HG02588 (cell line): ENCODE results near the gene NMNAT2.
A peak's percentile ranks its signal among the peaks of the same experiment; 100 is the strongest.

Experiments used
- ATAC-seq: cut with Tn5 transposase; IDR thresholded peaks from one replicate; pipeline ENCODE4 v1.9.1; 2021; ENCODE audit warnings: mild to moderate bottlenecking, moderate library complexity; ENCODE audit not compliant: unreplicated experiment

Gene NMNAT2

DNA sequence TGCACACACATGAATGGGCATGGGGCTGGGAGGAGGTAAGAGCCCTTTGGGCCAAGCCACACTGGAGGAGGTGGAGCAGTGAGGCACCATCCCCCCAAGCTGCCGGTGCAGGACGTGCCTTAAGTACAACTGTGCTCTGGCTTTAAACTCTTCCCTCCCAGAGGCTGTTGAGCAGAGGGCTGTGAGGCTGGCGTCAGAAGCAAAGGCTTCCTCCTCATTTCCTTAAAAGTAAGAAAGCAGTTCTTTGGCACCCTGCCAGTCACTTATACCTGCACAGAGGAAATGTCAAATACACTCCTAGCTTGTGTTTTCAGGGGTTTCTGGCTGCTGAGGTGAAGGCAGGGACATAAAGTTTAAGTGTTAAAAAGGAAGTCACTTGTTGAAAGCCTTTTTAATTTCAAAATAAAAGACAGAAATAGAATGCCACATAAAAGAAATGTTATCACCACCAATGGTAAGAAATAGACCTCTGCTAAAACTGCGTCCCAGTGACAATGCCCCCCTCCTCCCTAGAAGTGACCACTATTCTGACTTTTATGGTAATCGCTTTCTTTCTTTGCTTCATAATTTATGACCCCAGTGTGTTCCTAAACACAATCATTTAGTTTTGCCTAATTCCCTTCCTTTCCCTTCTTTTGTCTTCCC, 199.1 kb downstream of the NMNAT2 start:
- no peak for ATAC-seq

- ATAC-seq = no peak
Measured at GRCh38 chr1:183218027-183218618, 200.1 kb downstream of the NMNAT2 start.

GRCh38 chr1:183215936-183216335, 202.2 kb downstream of the NMNAT2 start:
- no peak for ATAC-seq

DNA sequence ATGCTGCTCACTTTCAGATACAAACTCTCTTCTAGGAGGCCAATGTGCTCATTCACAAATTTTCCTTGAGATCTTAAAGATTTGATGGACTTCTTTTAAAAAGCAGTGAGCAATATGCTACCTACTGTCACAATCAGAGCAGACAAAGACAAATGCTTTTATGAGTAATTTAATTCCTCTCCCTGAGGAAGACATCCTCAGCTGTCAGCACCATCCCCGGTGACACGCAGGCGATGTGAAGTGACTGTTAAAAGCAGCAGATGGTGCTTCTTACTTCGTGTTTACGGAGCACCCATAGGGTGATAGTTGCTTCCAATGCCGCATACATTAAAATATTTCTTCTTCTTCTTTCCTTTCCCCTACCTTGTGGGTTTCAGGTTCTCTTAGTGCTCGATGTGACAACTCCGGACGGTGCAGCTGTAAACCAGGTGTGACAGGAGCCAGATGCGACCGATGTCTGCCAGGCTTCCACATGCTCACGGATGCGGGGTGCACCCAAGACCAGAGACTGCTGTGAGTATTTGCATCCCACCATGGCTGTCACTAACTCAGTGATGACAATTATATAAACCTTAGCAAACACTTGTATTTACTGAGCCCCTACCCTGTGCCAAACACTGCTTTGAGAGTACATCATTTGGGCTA, 203.0 kb downstream of the NMNAT2 start:
- ATAC-seq = no peak

DNA sequence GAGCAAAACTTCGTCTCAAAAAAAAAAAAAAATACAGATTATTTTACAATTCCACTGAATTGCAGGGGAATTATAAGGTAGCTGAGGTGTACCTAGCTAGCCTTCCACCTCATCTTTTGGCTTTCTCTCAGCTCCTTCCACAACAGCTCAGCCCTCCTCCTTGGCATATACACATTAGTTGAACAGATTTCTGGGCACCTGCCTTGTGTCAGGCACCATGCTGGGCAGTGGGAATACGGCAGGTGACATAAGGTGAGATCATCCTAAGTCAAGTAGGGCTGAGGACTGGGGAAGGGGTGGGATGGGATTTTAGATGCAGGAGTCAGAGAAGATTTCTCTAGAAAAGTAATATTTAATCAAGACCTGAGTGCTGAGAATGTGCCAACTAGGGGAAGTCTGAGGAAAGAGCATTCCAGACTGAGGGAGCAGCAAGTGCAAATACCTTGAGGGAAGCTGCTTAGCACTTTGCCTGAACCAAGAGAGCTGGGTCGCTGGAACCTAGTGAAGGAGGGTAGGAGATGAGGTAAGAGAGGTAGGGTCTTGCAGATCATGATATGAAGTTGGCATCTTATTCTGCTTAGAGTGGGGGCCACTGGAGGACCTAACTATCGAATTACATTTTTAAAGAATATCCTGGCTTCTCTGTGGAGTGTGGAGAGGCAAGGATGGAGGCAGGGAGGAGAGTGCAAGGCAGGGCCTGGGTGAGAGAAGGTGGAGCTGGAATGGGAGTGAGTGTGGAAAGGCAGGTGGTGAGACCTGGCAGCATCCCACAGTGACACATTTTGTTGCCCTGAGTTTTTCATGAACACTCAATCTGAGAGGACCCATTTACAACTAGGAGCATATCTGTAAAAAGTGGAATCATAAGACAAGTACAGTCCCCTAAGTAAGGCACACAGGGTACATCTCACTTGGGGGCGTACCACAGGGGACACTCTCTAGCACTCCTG, 203.9 kb downstream of the NMNAT2 start:
- no peak for ATAC-seq

DNA sequence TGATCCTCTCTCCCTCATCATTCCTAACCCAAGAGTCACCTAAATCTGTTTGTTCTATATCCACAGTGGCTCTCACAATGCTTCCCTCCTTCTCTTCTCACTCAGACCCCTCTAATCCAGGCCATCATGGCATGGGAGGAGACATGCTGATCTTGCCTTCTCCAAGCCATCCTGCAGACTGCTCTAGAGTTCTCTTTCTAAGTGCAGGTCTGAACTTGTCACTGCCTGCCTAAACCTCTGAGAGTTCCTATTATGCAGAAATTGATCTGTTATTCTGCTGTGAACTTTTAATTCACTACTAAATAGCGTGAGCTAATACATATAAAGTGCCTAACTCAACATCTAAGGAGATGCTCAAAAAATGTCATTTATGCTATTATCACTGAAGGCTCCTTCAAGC, 205.3 kb downstream of the NMNAT2 start:
- no peak for ATAC-seq

DNA sequence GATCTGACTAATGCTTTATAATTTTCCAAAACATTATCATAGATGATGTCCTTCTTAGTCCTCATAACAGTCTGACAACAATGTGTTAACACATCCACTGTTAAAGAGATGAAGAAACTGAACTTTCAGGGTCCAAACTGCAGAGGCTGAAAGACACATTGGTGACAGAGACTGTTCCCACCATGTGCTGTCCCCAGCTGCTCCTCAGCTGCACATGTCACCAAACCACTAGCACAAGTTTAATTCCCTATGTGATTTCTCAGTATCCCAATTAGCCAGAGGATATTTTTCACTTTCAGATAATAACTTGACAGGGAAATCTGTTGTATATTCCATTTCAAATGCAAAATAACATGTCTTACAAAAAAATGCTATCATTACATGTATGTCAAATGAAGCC, 207.5 kb downstream of the NMNAT2 start:
- ATAC-seq = no peak

DNA sequence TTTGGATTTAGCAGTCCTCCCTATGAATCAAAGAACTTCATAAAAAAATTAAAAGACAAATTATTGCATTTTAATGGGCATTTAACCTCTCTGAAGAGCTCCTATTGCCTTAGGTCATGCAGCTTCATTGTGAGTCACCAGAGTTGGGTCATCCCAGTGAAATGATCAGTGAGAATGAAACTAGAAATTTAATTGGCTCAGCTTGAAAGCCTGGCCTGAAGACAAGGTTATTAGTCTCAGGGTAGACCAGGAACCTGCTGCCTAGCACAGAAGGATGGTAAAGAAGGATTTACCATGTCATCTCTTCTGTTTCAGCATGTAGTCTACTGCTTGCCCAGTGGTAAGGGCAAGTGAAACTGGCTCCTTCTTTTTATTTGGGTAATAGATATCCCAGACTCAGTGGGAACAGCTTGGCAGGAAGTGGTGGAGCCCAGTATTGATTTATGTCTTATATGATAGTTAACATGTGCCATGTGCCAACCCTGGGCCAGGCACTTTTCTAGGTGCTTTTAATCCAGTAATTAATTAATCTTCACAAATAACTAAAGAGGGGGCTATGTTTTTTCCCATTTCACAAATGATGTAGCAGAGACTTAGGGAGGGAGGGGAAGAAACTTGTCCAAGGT, 208.5 kb downstream of the NMNAT2 start:
- peak; percentile 55 for ATAC-seq

GRCh38 chr1:183206538-183207122, 211.6 kb downstream of the NMNAT2 start:
- ATAC-seq = no peak

DNA sequence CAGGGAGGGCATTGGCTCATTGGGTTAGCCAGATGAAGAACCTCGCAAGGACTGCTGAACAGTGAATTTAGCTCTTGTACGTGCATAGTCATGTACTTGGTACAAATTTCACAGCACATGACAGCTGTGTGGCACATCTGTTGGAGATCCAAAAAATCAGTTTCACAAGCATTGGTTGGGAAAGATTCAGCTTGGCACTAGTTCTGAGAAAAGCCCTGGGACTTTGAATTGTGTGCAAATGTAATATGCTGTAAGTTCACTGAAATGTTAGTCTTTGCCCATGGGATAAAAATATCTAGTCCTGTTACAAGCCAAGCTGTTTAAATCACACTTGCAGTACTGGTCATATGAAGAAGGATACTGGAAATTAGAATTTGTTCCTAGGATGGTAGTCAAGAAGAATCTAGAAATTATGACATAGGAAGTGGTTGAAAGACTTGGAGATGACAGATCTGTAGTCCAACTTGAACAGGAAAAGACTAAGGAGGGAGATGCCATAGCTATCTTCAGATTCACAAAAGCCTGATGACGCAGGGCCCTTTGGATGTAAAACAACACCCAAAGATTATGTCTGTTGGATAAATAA, 212.9 kb downstream of the NMNAT2 start:
- no peak for ATAC-seq

DNA sequence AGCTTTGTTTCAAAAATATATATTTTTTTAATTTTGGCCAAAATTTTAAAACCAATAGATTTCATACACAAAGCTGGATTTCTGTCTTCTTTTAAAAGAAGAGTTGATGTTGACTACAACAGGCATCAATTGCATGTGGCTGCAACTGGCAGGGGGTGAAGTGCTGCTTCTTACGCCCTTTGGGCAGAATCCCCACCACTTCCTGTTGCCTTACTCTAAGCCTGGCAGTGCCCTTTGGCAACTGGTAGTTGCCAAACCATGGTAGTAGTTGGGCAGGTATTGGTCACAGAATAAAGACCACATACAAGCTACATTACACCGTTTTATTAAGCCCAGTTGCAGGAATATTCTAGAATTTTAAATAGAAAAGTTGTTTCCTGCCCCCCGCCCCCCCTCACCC, 215.1 kb downstream of the NMNAT2 start:
- ATAC-seq = no peak

GRCh38 chr1:183200451-183200850, 217.7 kb downstream of the NMNAT2 start:
- ATAC-seq = no peak

- ATAC-seq = no peak
Measured at GRCh38 chr1:183199304-183199703, 218.9 kb downstream of the NMNAT2 start.

- ATAC-seq = no peak
Measured at GRCh38 chr1:183198463-183198862, 219.7 kb downstream of the NMNAT2 start.
